Measurements from ENCODE around the gene ITGAX. TPM values are rescaled to one million over a fixed set of nuclear protein-coding genes. Genes with fewer than 3 reads are reported as not detected.

ITGAX gene
- total and polyA plus RNA-seq, 3 donors from 2014 or later: 0.63 to 3.4 (median 2.8) TPM

DNA sequence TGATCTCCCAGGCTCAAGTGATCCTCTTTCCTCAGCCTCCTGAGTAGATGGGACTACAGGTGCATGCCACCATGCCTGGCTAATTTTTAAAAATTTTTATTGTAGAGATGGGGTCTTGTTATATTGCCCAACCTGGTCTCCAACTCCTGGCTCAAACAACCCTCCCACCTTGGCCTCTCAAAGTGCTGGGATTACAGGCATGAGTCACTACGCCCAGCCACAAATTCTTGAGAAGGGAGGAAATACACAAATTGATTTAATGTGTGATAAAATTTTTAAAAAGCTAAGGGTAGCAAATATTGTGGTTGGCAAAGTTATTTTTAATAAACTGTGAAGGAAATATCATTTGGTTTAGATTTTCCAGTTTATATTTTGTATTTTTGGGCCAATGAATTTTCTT is 47.7 kb downstream of the ITGAX start:
- TF ChIP-seq, protein P1, sequence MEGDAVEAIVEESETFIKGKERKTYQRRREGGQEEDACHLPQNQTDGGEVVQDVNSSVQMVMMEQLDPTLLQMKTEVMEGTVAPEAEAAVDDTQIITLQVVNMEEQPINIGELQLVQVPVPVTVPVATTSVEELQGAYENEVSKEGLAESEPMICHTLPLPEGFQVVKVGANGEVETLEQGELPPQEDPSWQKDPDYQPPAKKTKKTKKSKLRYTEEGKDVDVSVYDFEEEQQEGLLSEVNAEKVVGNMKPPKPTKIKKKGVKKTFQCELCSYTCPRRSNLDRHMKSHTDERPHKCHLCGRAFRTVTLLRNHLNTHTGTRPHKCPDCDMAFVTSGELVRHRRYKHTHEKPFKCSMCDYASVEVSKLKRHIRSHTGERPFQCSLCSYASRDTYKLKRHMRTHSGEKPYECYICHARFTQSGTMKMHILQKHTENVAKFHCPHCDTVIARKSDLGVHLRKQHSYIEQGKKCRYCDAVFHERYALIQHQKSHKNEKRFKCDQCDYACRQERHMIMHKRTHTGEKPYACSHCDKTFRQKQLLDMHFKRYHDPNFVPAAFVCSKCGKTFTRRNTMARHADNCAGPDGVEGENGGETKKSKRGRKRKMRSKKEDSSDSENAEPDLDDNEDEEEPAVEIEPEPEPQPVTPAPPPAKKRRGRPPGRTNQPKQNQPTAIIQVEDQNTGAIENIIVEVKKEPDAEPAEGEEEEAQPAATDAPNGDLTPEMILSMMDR (IDR thresholded peaks at IDR 0.05): no peak
- no peak for TF ChIP-seq POLR2A (IDR thresholded peaks at IDR 0.05)
- no peaks in the 10 kb centered on the region for H3K36me3 ChIP-seq (ENCODE audit: low read depth, missing control alignments)
- DNase-seq: no peak
- no peak overlapping the region for H3K4me3 ChIP-seq
- H3K27ac ChIP-seq: no peak overlapping the region
- peaks cover 4% of the 10 kb centered on the region for H3K4me1 ChIP-seq
- H3K27me3 ChIP-seq: no peaks in the 10 kb centered on the region
- no peaks in the 10 kb centered on the region for H3K9me3 ChIP-seq
- intact Hi-C loops (cut with DNase I; ENCODE audit: low total_unique reads): no loop called here
- WGBS, 2 donors: 65 to 79% methylated on average over 1 of the region's 1 CpG

DNA sequence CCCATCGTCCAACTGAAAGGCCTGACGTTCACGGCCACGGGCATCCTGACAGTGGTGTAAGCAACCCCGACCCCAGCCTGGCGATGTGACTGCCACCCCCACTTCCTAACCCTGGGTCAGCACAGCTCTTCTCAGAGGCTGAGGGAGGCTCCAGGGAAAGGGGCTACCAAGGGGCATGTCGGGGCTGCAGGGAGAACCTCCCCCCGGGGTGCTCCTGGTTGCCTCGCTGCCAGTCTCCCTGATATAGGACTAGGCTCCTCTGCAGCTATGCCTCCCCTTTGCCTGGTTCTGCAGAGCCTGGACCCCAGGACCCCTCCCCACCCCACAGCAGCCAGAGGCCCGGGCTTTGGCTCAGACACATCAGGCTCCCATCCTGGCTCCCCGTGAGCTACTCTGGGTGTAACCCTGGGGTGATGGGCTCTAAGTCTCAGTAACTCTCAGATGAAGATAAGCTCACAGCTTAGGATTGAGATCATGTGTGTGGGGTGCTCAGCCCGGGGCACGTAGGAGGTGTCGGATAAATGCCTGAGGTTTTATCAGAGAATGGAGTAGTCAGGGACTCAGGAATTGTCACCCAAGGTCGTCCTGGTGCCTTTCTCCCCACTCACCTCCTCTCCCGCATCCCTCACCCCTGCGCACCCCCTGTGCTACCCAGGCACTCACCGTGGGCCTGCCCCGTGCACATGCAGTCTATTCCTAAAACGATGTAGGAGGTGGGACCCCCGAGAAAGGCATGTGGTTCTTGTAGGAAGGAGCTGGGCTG is 48.8 kb downstream of the ITGAX start:
- peak; percentile 38 for DNase-seq
- Histone ChIP-seq H3K4me3 (no peak overlapping the region), H3K36me3 (ENCODE audit: low read depth, missing control alignments) (no peaks in the 10 kb centered on the region), H3K9me3 (no peaks in the 10 kb centered on the region), H3K27me3 (no peaks in the 10 kb centered on the region), H3K4me1 (peaks cover 4% of the 10 kb centered on the region), H3K27ac (no peak overlapping the region)
- WGBS, 2 donors: 63 to 75% methylated on average over 12 to 21 of the region's 21 CpGs
- no peak for TF ChIP-seq POLR2A (IDR thresholded peaks at IDR 0.05)
- TF ChIP-seq, protein P1 (IDR thresholded peaks at IDR 0.05): no peak
- intact Hi-C loops (cut with DNase I; ENCODE audit: low total_unique reads): no loop called here

DNA sequence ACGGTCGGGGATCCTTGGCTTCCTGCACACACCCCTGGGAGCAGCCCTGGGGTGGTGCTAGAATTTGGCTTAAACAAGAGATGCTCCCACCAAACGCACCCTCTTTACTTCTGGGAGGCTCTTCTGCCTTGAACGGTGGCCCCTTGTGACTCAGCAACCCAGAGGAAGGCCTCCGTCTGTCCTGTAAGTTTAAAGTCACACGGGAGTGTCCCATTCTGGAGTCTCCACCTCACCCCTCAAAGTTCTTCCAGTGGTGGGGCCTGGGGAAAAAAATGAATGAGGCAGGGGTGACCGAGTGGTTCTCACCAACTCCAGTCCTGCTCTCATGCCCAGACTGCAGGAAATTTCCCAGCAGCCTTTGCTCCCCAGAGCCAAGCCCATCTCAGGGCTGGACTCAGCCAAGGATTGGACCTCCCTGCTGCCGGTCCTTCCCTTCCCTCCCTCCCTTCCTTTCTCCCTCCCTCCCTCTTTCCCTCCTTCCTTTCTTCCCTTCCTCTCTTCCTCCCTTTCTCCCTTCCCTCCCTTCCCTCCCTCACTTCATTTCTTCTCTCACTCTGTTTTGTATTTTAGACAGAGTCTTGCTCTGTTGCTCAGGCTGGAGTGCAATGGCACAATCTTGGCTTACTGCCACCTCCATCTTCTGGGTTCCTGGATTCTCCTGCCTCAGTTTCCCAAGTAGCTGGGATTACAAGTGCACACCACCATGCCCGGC is 49.5 kb downstream of the ITGAX start:
- WGBS, 2 donors: 62 to 67% methylated on average over 9 of the region's 9 CpGs
- Histone ChIP-seq H3K27ac (no peak overlapping the region), H3K27me3 (no peaks in the 10 kb centered on the region), H3K4me1 (peaks cover 4% of the 10 kb centered on the region), H3K9me3 (no peaks in the 10 kb centered on the region), H3K36me3 (ENCODE audit: low read depth, missing control alignments) (no peaks in the 10 kb centered on the region), H3K4me3 (no peak overlapping the region)
- no peak for TF ChIP-seq POLR2A (IDR thresholded peaks at IDR 0.05)
- TF ChIP-seq, protein P1 (IDR thresholded peaks at IDR 0.05): no peak
- DNase-seq: peak; percentile 70
- intact Hi-C loops (cut with DNase I; ENCODE audit: low total_unique reads): no loop called here

DNA sequence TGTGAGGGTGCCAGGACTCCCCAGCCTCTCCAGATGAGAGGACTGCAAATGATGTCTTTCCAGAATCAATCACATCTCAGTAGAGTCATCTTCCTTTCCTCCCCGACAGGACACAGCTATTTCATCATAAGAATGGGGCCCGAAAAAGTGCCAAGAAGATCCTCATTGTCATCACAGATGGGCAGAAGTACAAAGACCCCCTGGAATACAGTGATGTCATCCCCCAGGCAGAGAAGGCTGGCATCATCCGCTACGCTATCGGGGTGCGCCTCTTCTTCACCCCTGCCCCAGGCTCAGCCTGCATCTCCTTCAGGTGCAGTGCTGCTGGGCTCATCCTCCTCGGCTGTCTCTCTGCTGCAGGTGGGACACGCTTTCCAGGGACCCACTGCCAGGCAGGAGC is 52.4 kb downstream of the ITGAX start:
- intact Hi-C loops (cut with DNase I; ENCODE audit: low total_unique reads): no loop called here
- TF ChIP-seq, protein P1 (IDR thresholded peaks at IDR 0.05): no peak
- TF ChIP-seq POLR2A (IDR thresholded peaks at IDR 0.05): no peak
- Histone ChIP-seq H3K27ac (no peak overlapping the region), H3K9me3 (no peaks in the 10 kb centered on the region), H3K36me3 (ENCODE audit: low read depth, missing control alignments) (no peaks in the 10 kb centered on the region), H3K4me3 (no peak overlapping the region), H3K4me1 (no peaks in the 10 kb centered on the region), H3K27me3 (no peaks in the 10 kb centered on the region)
- DNase-seq: no peak
- 86 to 92% methylated on average over 8 of the region's 8 CpGs for WGBS, 2 donors
